Neuronal stem cell (in vitro differentiated cells): ENCODE results near the gene PPOX.
A peak's percentile ranks its signal among the peaks of the same experiment; 100 is the strongest.

Experiments
- DNase-seq: peaks from one replicate; pipeline ENCODE4 v3.0.0-alpha.2; 2013; ENCODE audit warnings: low spot score
- H2AFZ ChIP-seq: one replicate; pipeline ENCODE4 v1.6.1; 2013; ENCODE audit warnings: mild to moderate bottlenecking, low read length, inconsistent platforms
- H2AK5ac ChIP-seq: 2 replicates; pipeline ENCODE4 v1.6.1; 2013; ENCODE audit warnings: low read depth, mild to moderate bottlenecking, inconsistent platforms, low read length, moderate library complexity, mixed read lengths
- H2BK120ac ChIP-seq: 2 replicates; pipeline ENCODE4 v1.6.1; 2013; ENCODE audit warnings: low read depth, mild to moderate bottlenecking, inconsistent platforms, low read length, moderate library complexity, mixed read lengths
- H2BK12ac ChIP-seq: one replicate; pipeline ENCODE4 v1.6.1; 2013; ENCODE audit warnings: low read length, inconsistent platforms
- H2BK15ac ChIP-seq: 2 replicates; pipeline ENCODE4 v1.6.1; 2013; ENCODE audit warnings: mild to moderate bottlenecking, low read length, inconsistent platforms, mixed read lengths
- H2BK5ac ChIP-seq: one replicate; pipeline ENCODE4 v1.6.1; 2013; ENCODE audit warnings: inconsistent platforms, mild to moderate bottlenecking, low read length, moderate library complexity
- H3K14ac ChIP-seq: one replicate; pipeline ENCODE4 v1.6.1; 2013; ENCODE audit warnings: low read length, inconsistent platforms
- H3K18ac ChIP-seq: 2 replicates; pipeline ENCODE4 v1.6.1; 2013; ENCODE audit warnings: low read length, inconsistent platforms
- H3K23ac ChIP-seq: 2 replicates; pipeline ENCODE4 v1.6.1; 2013; ENCODE audit warnings: low read depth, mild to moderate bottlenecking, mixed read lengths, low read length, inconsistent platforms; ENCODE audit not compliant: poor library complexity
- H3K27ac ChIP-seq: replicated peaks from 3 replicates; pipeline ENCODE4 v1.5.1; 2013; ENCODE audit warnings: low read length, inconsistent platforms
- H3K27me3 ChIP-seq, 3 experiments: 2 replicates each; pipeline ENCODE4 v1.6.1; 2013; ENCODE audit warnings: low read length in 3 of 3, mild to moderate bottlenecking in 2 of 3, inconsistent platforms in 1 of 3, low read depth in 1 of 3, mixed read lengths in 1 of 3, moderate library complexity in 1 of 3; ENCODE audit not compliant: control insufficient read depth in 3 of 3, insufficient read depth in 3 of 3
- H3K36me3 ChIP-seq, 2 donors: replicated peaks in 1 of 2; 2 replicates each; pipeline ENCODE4 v1.6.1; 2013; ENCODE audit warnings: low read length in 2 of 2; ENCODE audit not compliant: control insufficient read depth in 2 of 2, insufficient read depth in 2 of 2
- H3K4ac ChIP-seq: 2 replicates; pipeline ENCODE4 v1.6.1; 2013; ENCODE audit warnings: inconsistent platforms, mild to moderate bottlenecking, low read length, moderate library complexity
- H3K4me1 ChIP-seq, 2 donors: 1 replicate in 1 of 2; 2 replicates in 1 of 2; pipeline ENCODE4 v1.6.1; 2013; ENCODE audit warnings: low read length in 2 of 2, low read depth in 1 of 2; ENCODE audit not compliant: control insufficient read depth in 2 of 2, insufficient read depth in 1 of 2
- H3K4me2 ChIP-seq: one replicate; pipeline ENCODE4 v1.6.1; 2013; ENCODE audit warnings: mild to moderate bottlenecking, low read length, inconsistent platforms; ENCODE audit not compliant: insufficient read depth, poor library complexity, severe bottlenecking
- H3K4me3 ChIP-seq, 2 donors: 2 replicates each; pipeline ENCODE4 v1.5.1; 2013; ENCODE audit warnings: low read length in 2 of 2, mild to moderate bottlenecking in 2 of 2, inconsistent platforms in 1 of 2, moderate library complexity in 1 of 2
- H3K79me1 ChIP-seq: one replicate; pipeline ENCODE4 v1.6.1; 2013; ENCODE audit warnings: low read depth, mild to moderate bottlenecking, inconsistent platforms, low read length, moderate library complexity
- H3K9ac ChIP-seq: one replicate; pipeline ENCODE4 v1.6.1; 2013; ENCODE audit warnings: mild to moderate bottlenecking, low read depth, low read length, inconsistent platforms; ENCODE audit not compliant: poor library complexity
- H3K9me3 ChIP-seq, 2 donors: replicated peaks in 1 of 2; 2 replicates each; pipeline versions ENCODE3 to v1.6.1; 2013; ENCODE audit warnings: low read length in 2 of 2, mild to moderate bottlenecking in 2 of 2, inconsistent platforms in 1 of 2, low read depth in 1 of 2, mixed read lengths in 1 of 2, moderate library complexity in 1 of 2; ENCODE audit not compliant: control insufficient read depth in 2 of 2, insufficient read depth in 1 of 2
- H4K8ac ChIP-seq: one replicate; pipeline ENCODE4 v1.6.1; 2013; ENCODE audit warnings: low read depth, mild to moderate bottlenecking, inconsistent platforms, low read length, moderate library complexity
- H4K91ac ChIP-seq: one replicate; pipeline ENCODE4 v1.6.1; 2013; ENCODE audit warnings: low read length, low read depth, mild to moderate bottlenecking, inconsistent platforms; ENCODE audit not compliant: poor library complexity
- WGBS, 2 donors: extraction: QIAGEN DNeasy Blood & Tissue Kit; methylation state at CpG; one replicate each; pipeline ENCODE4 v1.1.7; 2013; ENCODE audit warnings: missing lambda C conversion rate in 2 of 2, mixed read lengths in 1 of 2; ENCODE audit not compliant: insufficient read length in 2 of 2, insufficient replicate concordance in 1 of 2; ENCODE audit errors: extremely low coverage in 2 of 2; 5-methylcytosine and 5-hydroxymethylcytosine counted together

Gene PPOX

GRCh38 chr1:161209790-161210409 is 43.7 kb downstream of the PPOX start:
- H2BK12ac ChIP-seq = no peak overlapping the region
- no peak overlapping the region for H3K14ac ChIP-seq
- peaks cover 0 to 2% (median 0%) of the 10 kb centered on the region in 3 experiments for H3K27me3 ChIP-seq
- no peak overlapping the region for H2AFZ ChIP-seq
- no peak overlapping the region for H4K91ac ChIP-seq
- no peak overlapping the region for H4K8ac ChIP-seq
- no peak overlapping the region for H2BK5ac ChIP-seq
- no peak overlapping the region for H2BK15ac ChIP-seq
- H3K79me1 ChIP-seq = peaks cover 2% of the 10 kb centered on the region
- no CpG with 5 or more reads among the region's 11 CpGs for WGBS, 2 donors
- no peak overlapping the region for H3K4ac ChIP-seq
- no peak overlapping the region for H2AK5ac ChIP-seq
- no peak overlapping the region for H3K4me3 ChIP-seq
- peaks cover 47 to 98% of the 10 kb centered on the region in 2 donors for H3K36me3 ChIP-seq
- H3K27ac ChIP-seq = no peak overlapping the region
- H3K9ac ChIP-seq = no peak overlapping the region
- H3K9me3 ChIP-seq = no peaks in the 10 kb centered on the region
- H3K23ac ChIP-seq = no peak overlapping the region
- DNase-seq = no peak
- H3K4me1 ChIP-seq = no peaks in the 10 kb centered on the region
- no peak overlapping the region for H2BK120ac ChIP-seq
- no peak overlapping the region for H3K18ac ChIP-seq
- H3K4me2 ChIP-seq = no peak overlapping the region

DNA sequence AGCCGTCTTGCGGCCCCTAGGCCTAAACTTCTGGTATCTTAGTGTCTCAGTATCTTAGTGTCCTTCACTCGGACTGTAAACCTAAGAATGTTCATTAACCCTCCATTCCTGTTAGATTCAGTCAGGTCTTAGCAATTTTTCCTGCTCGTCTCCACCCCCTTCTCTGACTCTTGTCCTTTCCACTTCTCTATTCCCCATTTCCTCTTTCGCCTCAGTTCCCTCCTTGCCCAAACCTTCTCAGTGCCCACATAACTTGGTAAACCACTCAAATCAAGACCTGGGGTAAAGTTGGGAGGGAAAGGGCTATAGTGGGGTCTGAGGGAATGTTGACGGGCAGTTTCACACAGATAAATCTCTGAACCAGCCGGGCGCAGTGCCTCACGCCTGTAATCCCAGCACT is 48.1 kb downstream of the PPOX start:
- Histone ChIP-seq H3K4ac (no peak overlapping the region), H3K23ac (no peak overlapping the region), H3K4me1 (peaks cover 4 to 6% of the 10 kb centered on the region in 2 donors), H3K79me1 (no peaks in the 10 kb centered on the region), H2BK120ac (no peak overlapping the region), H3K18ac (no peak overlapping the region), H3K9ac (no peak overlapping the region), H3K4me3 (no peak overlapping the region), H3K4me2 (no peak overlapping the region), H2BK15ac (no peak overlapping the region), H3K27ac (no peak overlapping the region), H2AK5ac (no peak overlapping the region), H3K36me3 (peaks cover 32 to 59% of the 10 kb centered on the region in 2 donors), H2BK5ac (no peak overlapping the region), H4K91ac (no peak overlapping the region), H2BK12ac (no peak overlapping the region), H3K27me3 (peaks cover 0 to 2% (median 0%) of the 10 kb centered on the region in 3 experiments), H3K9me3 (no peaks in the 10 kb centered on the region), H4K8ac (no peak overlapping the region), H2AFZ (no peak overlapping the region), H3K14ac (no peak overlapping the region)
- no peak for DNase-seq
- no CpG with 5 or more reads among the region's 9 CpGs for WGBS, 2 donors

GRCh38 chr1:161215076-161215475 is 48.9 kb downstream of the PPOX start, which contains the start of gene FCER1G:
Gene FCER1G (plus strand): TSS chr1:161215295. CDS start chr1:161215322, 27 bp downstream.
- no peak within 1 kb of the TSS for H3K23ac ChIP-seq
- H2BK120ac ChIP-seq = no peak within 1 kb of the TSS
- no peaks in the 10 kb centered on the region for H3K79me1 ChIP-seq
- H4K8ac ChIP-seq = no peak within 1 kb of the TSS
- H3K27ac ChIP-seq = no peak within 1 kb of the TSS
- no peak within 1 kb of the TSS for H2AK5ac ChIP-seq
- no CpG with 5 or more reads among the region's 10 CpGs for WGBS, 2 donors
- peak within 1 kb of the TSS in 1 of 2 donors; percentile 44 for H3K4me3 ChIP-seq
- H3K9me3 ChIP-seq = no peaks in the 10 kb centered on the region
- no peak within 1 kb of the TSS for H2BK5ac ChIP-seq
- H2BK12ac ChIP-seq = no peak within 1 kb of the TSS
- no peak within 1 kb of the TSS for H3K14ac ChIP-seq
- no peak within 1 kb of the TSS for H3K4me2 ChIP-seq
- no peak within 1 kb of the TSS for H3K9ac ChIP-seq
- peaks cover 31 to 52% of the 10 kb centered on the region in 2 donors for H3K36me3 ChIP-seq
- H2BK15ac ChIP-seq = no peak within 1 kb of the TSS
- no peak within 1 kb of the TSS for H4K91ac ChIP-seq
- H3K18ac ChIP-seq = no peak within 1 kb of the TSS
- no peak within 1 kb of the TSS for H2AFZ ChIP-seq
- DNase-seq = no peak
- no peak within 1 kb of the TSS for H3K4ac ChIP-seq
- H3K4me1 ChIP-seq = peaks cover 4 to 6% of the 10 kb centered on the region in 2 donors
- peaks cover 0 to 2% (median 0%) of the 10 kb centered on the region in 3 experiments for H3K27me3 ChIP-seq

DNA sequence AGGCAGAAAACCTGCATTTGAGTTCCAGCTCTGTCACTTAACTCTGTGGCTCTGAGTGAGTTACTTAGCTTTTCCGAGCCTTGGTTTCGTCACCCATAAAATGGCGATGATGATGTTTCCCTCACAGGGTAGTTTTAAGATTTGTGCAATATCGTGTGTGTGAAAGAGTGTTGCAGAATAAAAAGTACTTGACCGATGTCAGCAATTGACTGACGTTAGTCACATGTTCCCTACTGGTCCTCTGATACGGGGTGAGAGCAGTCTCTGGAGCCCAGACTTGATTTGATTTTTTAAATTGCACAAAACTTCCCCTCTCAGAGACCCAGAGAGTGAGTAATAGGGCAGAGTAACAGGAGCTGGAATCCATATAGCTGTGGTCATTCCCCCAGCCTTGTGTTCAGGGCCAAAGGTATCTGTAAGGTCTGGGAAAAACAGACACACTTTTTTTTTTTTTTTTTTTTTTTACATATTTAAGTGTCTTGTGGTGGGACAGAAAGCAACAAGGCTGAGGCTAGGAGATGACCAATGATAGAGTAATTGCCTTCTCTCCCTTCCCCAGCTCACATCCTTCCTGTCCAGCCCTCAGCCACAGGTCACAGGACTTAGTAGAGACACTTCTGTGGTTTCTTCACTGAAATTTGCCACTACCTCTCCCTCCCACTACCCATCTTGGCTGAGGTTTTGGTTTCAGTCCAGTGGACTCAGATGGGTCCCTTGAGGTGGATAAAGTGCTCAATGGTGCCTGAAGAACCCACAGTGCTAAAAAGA is 50.9 kb downstream of the PPOX start:
- Histone ChIP-seq H3K18ac (no peak overlapping the region), H4K8ac (no peak overlapping the region), H3K4ac (no peak overlapping the region), H2AK5ac (no peak overlapping the region), H2BK5ac (no peak overlapping the region), H3K79me1 (no peaks in the 10 kb centered on the region), H2AFZ (peak overlapping the region; percentile 61), H3K27ac (no peak overlapping the region), H3K36me3 (peaks cover 15 to 31% of the 10 kb centered on the region in 2 donors), H2BK15ac (no peak overlapping the region), H3K4me3 (no peak overlapping the region), H3K4me1 (peaks cover 4 to 6% of the 10 kb centered on the region in 2 donors), H3K23ac (no peak overlapping the region), H3K4me2 (no peak overlapping the region), H2BK12ac (no peak overlapping the region), H3K9me3 (no peaks in the 10 kb centered on the region), H3K14ac (no peak overlapping the region), H3K9ac (no peak overlapping the region), H2BK120ac (no peak overlapping the region), H3K27me3 (peaks cover 0 to 1% (median under 1%) of the 10 kb centered on the region in 3 experiments), H4K91ac (no peak overlapping the region)
- no peak for DNase-seq
- WGBS, 2 donors = no CpG with 5 or more reads among the region's 7 CpGs
